ENCODE results near the gene SLC25A44.
A peak's percentile ranks its signal among the peaks of the same experiment; 100 is the strongest.
"Not testable (repeated sequence)": the region's sequence is repeated elsewhere in the genome, so short reads cannot be mapped to it uniquely, and the experiment has no call there.

Gene SLC25A44

DNA sequence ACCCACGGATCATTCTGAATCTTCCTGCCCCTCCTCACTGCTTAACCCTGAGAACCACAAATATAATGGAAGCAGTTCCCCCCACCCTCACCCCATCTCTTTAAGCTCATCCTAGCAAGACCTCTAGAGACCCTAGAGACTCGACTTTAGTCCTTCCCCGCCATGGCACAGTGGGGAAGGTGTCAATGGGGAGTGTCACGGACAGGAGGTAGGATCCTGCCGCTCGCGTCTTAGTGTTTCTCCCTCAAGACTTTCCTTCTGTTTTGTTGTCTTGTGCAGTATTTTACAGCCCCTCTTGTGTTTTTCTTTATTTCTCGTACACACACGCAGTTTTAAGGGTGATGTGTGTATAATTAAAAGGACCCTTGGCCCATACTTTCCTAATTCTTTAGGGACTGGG lies 18.2 kb downstream of the SLC25A44 start:
- no peak for DNase-seq

DNA sequence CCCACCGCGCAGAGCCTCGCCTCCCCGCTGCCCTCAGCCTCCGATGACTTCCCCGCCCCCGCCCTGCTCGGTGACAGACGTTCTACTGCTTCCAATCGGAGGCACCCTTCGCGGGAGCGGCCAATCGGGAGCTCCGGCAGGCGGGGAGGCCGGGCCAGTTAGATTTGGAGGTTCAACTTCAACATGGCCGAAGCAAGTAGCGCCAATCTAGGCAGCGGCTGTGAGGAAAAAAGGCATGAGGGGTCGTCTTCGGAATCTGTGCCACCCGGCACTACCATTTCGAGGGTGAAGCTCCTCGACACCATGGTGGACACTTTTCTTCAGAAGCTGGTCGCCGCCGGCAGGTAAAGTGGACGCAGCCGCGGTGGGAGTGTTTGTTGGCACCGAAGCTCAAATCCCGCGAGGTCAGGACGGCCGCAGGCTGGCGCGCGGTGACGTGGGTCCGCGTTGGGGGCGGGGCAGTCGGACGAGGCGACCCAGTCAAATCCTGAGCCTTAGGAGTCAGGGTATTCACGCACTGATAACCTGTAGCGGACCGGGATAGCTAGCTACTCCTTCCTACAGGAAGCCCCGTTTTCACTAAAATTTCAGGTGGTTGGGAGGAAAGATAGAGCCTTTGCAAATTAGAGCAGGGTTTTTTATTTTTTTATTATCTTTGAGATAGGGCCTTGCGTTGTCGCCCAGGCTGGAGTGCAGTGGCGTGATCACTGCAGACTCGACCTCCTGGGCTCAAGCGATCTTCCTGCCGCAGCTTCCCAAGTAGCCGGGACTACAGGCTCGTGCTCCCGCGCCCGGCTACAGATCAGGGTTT lies 19.1 kb downstream of the SLC25A44 start, which contains the start of gene PMF1:
PMF1 (plus strand) TSS at position 175 of the 811 bp plus-strand sequence; CDS start at position 184, 9 bp downstream.
- DNase-seq = peak; percentile 96

DNA sequence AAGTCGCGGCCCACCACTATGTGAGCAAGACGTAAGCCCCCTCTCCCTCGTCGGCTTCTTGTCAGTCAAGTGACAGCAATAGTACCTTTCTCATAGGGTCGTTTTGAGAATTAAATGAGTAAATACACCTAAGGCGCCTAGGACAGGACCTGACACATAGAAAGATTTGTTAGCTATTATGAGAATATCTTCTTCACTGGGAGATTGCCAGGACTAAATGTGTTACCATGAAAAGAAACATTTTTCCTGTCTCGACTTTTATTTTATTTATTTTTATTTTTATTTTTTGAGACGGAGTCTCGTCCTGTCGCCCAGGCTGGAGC lies 19.7 kb downstream of the SLC25A44 start:
- no peak for DNase-seq

- peak; percentile 21 for DNase-seq
Measured at GRCh38 chr1:156214024-156214748, 20.3 kb downstream of the SLC25A44 start.

DNA sequence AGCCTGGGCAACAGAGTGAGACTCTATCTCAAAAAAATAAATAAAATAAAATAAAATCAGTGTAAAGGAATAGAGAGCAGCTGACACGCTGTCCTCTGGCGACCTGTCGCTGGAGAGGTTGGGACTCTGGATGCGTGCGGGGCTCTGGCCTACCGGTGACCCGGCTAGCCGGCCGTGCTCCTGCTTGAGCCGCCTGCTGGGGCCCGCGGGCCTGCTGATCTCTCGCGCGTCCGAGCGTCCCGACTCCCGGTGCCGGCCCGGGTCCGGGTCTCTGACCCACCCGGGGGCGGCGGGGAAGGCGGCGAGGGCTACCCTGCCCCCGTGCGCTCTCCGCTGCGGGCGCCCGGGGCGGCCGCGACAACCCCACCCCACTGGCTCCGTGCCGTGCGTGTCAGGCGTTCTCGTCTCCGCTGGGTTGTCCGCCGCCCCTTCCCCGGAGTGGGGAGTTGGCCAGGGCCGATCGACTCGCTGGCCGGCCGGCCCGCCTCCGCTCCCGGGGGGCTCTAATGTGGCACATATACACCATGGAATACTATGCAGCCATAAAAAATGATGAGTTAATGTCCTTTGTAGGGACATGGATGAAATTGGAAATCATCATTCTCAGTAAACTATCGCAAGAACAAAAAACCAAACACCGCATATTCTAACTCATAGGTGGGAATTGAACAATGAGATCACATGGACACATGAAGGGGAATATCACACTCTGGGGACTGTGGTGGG lies 22.6 kb downstream of the SLC25A44 start:
- not testable (repeated sequence) for DNase-seq

DNA sequence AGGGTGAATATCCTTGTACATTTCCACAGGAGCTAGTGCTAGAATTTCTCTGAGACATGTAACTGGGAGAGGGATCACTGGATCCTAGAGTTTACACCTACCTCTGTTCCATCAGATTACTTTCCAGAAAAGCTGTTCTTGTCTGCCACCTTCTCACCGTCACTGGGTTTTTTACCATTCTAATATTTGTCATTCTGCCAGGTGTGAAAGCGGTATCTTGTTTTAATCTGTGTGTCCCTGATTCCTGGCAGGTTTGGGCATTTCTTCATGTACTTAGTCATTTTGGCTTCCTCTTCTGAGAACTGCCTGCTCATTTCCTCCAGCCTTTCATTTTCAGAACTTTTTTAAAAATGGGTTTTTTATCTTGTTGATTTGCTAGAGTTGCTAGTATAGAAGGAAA lies 24.0 kb downstream of the SLC25A44 start:
- peak; percentile 55 for DNase-seq

DNA sequence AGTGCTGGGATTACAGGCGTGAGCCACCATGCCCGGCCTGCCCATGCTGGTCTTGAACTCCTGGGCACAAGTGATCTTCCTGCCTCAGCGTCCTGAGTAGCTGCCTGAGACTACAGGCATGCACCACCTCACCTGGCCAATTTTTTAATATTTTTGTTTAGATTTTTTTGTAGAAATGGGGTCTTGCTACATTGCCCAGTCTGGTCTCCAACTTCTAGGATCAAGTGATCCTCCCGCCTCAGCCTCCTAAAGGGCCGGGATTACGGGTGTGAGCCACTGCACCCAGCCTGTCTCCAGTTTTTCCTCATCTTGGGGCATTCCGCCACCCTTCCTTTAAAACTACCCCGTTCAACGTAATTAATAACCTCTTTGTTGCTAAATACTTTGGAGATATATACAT lies 26.3 kb downstream of the SLC25A44 start:
- DNase-seq = no peak

DNA sequence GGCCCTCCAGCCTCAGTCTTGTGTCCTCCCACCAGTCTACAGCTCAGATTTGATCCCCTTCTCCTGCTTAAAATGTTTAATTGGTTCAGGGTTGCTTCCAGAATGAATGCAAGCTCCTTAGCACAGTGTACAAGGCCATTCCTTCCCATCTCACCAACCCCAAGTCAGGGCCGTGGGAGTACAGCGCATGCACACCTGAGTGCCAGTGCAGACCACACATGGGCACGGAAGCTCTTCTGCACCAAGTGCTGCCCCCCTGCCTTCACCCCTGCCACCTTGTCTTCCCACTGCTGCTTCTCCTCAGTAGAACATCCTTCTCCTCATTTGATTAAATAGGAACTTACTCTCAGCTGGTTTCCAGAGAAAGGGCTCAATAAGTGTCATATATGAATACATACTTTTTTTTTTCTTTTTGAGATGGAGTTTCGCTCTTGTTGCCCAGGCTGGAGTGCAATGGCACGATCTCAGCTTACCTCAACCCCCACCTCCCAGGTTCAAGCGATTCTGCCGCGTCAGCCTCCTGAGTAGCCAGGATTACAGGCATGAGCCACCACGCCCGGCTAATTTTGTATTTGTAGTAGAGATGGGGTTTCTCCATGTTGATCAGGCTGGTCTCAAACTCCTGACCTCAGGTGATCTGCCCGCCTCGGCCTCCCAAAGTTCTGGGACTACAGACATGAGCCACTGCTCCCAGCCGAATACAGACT lies 28.2 kb downstream of the SLC25A44 start:
- DNase-seq = no peak

GRCh38 chr1:156225677-156226014 lies 31.7 kb downstream of the SLC25A44 start:
- DNase-seq = no peak

- DNase-seq = no peak
Measured at GRCh38 chr1:156226116-156226538, 32.2 kb downstream of the SLC25A44 start.

GRCh38 chr1:156226782-156227181 lies 32.9 kb downstream of the SLC25A44 start:
- no peak for DNase-seq

DNA sequence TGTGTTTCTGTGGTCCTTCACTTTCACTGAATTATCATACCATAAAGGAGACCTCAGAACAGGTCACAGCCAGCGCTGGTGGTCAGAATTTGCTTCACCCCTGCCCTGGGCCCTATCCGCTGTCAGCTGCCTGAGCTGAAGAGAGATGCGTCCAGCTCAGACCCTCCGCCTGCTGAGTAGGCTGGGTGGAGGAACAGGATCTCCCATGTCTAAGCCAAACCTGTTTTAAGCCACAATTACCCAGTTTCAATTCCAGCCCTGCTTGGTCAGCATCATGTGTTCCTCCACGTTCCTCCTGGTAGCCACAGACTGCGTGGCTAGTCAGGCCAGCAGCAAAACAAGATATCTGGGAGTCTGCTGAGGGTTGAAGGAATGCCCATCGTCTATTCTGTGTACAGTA lies 34.6 kb downstream of the SLC25A44 start:
- no peak for DNase-seq

DNA sequence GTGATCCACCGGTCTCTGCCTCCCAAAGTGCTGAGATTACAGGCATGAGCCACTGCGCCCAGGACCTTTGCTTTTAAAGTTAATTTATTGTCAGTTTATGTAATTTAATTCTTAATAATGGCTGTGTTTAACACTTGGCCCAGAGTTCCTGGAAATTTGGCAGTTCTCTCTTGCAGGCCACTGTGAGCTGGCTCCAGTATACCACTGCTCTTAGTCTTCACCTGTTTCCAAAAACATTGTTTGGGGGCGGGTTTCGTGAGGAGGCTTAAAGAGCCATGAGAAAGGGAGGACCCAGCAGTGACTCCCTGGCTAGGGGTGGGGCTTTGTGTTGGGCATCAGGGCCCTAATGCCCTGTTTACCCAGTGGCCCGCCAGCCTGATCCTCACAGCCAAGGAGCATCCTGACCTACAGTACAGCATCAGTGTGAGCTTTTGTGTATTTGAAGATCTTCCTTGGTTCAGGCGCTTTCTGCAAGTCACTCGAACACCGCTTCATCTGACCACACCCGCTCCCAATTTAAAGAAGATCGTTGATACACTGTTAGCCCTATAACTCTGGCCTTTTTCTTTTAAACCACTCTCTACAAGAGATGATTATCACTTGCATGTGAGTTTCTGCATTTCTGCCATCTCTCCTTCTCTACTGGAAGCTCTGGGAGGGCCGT lies 36.0 kb downstream of the SLC25A44 start:
- no peak for DNase-seq

GRCh38 chr1:156230473-156230837 lies 36.6 kb downstream of the SLC25A44 start:
- DNase-seq = no peak

- DNase-seq = no peak
Measured at GRCh38 chr1:156232201-156232894, 38.4 kb downstream of the SLC25A44 start.

DNA sequence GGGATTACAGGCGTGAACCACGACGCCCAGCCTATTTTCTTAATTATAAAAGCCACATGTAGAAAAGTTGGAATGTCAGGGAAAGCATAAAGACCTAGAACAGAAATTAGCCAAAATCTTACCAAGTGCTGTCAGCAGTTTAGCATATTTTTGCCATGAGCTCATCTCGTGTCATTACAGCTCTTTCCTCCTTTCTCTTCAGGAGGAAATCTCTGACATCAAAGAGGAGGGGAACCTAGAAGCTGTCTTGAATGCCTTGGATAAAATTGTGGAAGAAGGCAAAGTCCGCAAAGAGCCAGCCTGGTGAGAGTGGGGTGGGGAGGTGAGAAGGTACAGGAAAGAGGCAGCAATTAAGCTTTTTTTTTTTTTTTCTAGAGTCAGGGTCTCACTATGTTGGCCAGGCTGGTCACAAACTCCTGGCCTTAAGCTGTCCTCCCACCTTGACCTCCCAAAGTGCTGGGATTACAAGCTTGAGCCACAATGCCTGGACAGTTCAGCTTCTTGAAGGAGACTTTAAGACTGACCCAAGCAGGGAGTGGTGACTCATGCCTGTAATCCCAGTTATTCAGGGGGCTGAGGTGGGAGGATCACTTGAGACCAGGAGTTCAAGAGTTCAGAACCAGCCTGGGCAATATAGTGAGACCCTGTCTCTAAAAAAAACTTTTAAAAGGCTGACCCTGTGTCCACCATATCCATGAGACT lies 39.7 kb downstream of the SLC25A44 start:
- DNase-seq = no peak

- no peak for DNase-seq
Measured at GRCh38 chr1:156236164-156236563, 42.3 kb downstream of the SLC25A44 start.

GRCh38 chr1:156238248-156238647 lies 44.3 kb downstream of the SLC25A44 start:
- DNase-seq = no peak

- DNase-seq = no peak
Measured at GRCh38 chr1:156241311-156241811, 47.5 kb downstream of the SLC25A44 start.

- DNase-seq = no peak
Measured at GRCh38 chr1:156241926-156242325, 48.0 kb downstream of the SLC25A44 start, which contains the start of gene BGLAP. BGLAP (plus strand) TSS chr1:156242184; CDS start chr1:156242232, 48 bp downstream.

DNA sequence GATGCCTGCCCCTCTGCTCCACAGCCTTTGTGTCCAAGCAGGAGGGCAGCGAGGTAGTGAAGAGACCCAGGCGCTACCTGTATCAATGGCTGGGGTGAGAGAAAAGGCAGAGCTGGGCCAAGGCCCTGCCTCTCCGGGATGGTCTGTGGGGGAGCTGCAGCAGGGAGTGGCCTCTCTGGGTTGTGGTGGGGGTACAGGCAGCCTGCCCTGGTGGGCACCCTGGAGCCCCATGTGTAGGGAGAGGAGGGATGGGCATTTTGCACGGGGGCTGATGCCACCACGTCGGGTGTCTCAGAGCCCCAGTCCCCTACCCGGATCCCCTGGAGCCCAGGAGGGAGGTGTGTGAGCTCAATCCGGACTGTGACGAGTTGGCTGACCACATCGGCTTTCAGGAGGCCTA lies 48.8 kb downstream of the SLC25A44 start:
- no peak for DNase-seq

Measured in CD4-positive, alpha-beta T cell treated with Interleukin-6 for 4 hours (primary cell).